ENCODE data around the gene PI4KA.
A peak's percentile ranks its signal among the peaks of the same experiment; 100 is the strongest.

The PI4KA gene

GRCh38 chr22:20865331-20865730 is 6.7 kb upstream of the PI4KA start:
- no peak for ATAC-seq
- Mint-ChIP-seq H3K9me3 (no peaks in the 10 kb centered on the region), H3K27me3 (no peaks in the 10 kb centered on the region), H3K4me1 (peaks cover 18% of the 10 kb centered on the region), H3K27ac (no peak overlapping the region), H3K4me3 (no peak overlapping the region), H3K36me3 (peaks cover 24% of the 10 kb centered on the region)

- H3K27ac Mint-ChIP-seq, result no peak overlapping the region
- H3K36me3 Mint-ChIP-seq, result peaks cover 24% of the 10 kb centered on the region
- no peak overlapping the region for H3K4me3 Mint-ChIP-seq
- peaks cover 27% of the 10 kb centered on the region for H3K4me1 Mint-ChIP-seq
- ATAC-seq, result no peak
- H3K9me3 Mint-ChIP-seq, result no peaks in the 10 kb centered on the region
- H3K27me3 Mint-ChIP-seq, result no peaks in the 10 kb centered on the region
Observed at GRCh38 chr22:20864186-20864908, 5.7 kb upstream of the PI4KA start.

- peaks cover 27% of the 10 kb centered on the region for H3K4me1 Mint-ChIP-seq
- H3K9me3 Mint-ChIP-seq, result no peaks in the 10 kb centered on the region
- ATAC-seq, result no peak
- no peaks in the 10 kb centered on the region for H3K27me3 Mint-ChIP-seq
- H3K27ac Mint-ChIP-seq, result no peak overlapping the region
- peaks cover 20% of the 10 kb centered on the region for H3K36me3 Mint-ChIP-seq
- H3K4me3 Mint-ChIP-seq, result no peak overlapping the region
Observed at GRCh38 chr22:20863366-20863765, 4.8 kb upstream of the PI4KA start.

GRCh38 chr22:20862540-20862939 is 3.9 kb upstream of the PI4KA start:
- Mint-ChIP-seq H3K4me3 (no peak overlapping the region), H3K9me3 (no peaks in the 10 kb centered on the region), H3K36me3 (peaks cover 19% of the 10 kb centered on the region), H3K4me1 (peaks cover 33% of the 10 kb centered on the region), H3K27ac (no peak overlapping the region), H3K27me3 (no peaks in the 10 kb centered on the region)
- no peak for ATAC-seq

GRCh38 chr22:20859615-20860014 is 1.0 kb upstream of the PI4KA start:
- H3K9me3 Mint-ChIP-seq, result no peaks in the 10 kb centered on the region
- peaks cover 17% of the 10 kb centered on the region for H3K36me3 Mint-ChIP-seq
- H3K27ac Mint-ChIP-seq, result peak overlapping the region; percentile 87
- H3K4me1 Mint-ChIP-seq, result peaks cover 51% of the 10 kb centered on the region
- H3K4me3 Mint-ChIP-seq, result peak overlapping the region; percentile 81
- H3K27me3 Mint-ChIP-seq, result no peaks in the 10 kb centered on the region
- ATAC-seq, result no peak

GRCh38 chr22:20857838-20858614 is 585 bp downstream of the PI4KA start:
- ATAC-seq, result peak; percentile 73
- Mint-ChIP-seq H3K4me3 (peak overlapping the region; percentile 81), H3K27me3 (no peaks in the 10 kb centered on the region), H3K36me3 (peaks cover 8% of the 10 kb centered on the region), H3K9me3 (no peaks in the 10 kb centered on the region), H3K4me1 (peaks cover 58% of the 10 kb centered on the region), H3K27ac (peak overlapping the region; percentile 87)

- ATAC-seq, result no peak
- H3K27ac Mint-ChIP-seq, result peak overlapping the region; percentile 87
- H3K27me3 Mint-ChIP-seq, result no peaks in the 10 kb centered on the region
- peaks cover 5% of the 10 kb centered on the region for H3K36me3 Mint-ChIP-seq
- H3K4me1 Mint-ChIP-seq, result peaks cover 62% of the 10 kb centered on the region
- H3K4me3 Mint-ChIP-seq, result peak overlapping the region; percentile 81
- H3K9me3 Mint-ChIP-seq, result no peaks in the 10 kb centered on the region
Observed at GRCh38 chr22:20857247-20857643, 1.4 kb downstream of the PI4KA start.

GRCh38 chr22:20853236-20853660 is 5.4 kb downstream of the PI4KA start:
- Mint-ChIP-seq H3K27me3 (no peaks in the 10 kb centered on the region), H3K4me1 (peaks cover 62% of the 10 kb centered on the region), H3K36me3 (no peaks in the 10 kb centered on the region), H3K27ac (no peak overlapping the region), H3K4me3 (no peak overlapping the region), H3K9me3 (no peaks in the 10 kb centered on the region)
- ATAC-seq, result no peak

GRCh38 chr22:20852503-20852902 is 6.1 kb downstream of the PI4KA start:
- Mint-ChIP-seq H3K27me3 (no peaks in the 10 kb centered on the region), H3K36me3 (no peaks in the 10 kb centered on the region), H3K27ac (no peak overlapping the region), H3K4me3 (no peak overlapping the region), H3K9me3 (no peaks in the 10 kb centered on the region), H3K4me1 (peaks cover 57% of the 10 kb centered on the region)
- no peak for ATAC-seq

GRCh38 chr22:20852076-20852475 is 6.5 kb downstream of the PI4KA start:
- no peaks in the 10 kb centered on the region for H3K27me3 Mint-ChIP-seq
- no peak overlapping the region for H3K27ac Mint-ChIP-seq

GRCh38 chr22:20847318-20847822 is 11.2 kb downstream of the PI4KA start:
- H3K27ac Mint-ChIP-seq, result no peak overlapping the region
- no peaks in the 10 kb centered on the region for H3K27me3 Mint-ChIP-seq
- H3K4me1 Mint-ChIP-seq, result peaks cover 23% of the 10 kb centered on the region
- no peaks in the 10 kb centered on the region for H3K9me3 Mint-ChIP-seq
- H3K4me3 Mint-ChIP-seq, result no peak overlapping the region
- no peaks in the 10 kb centered on the region for H3K36me3 Mint-ChIP-seq
- no peak for ATAC-seq

More at GRCh38 chr22:20852076-20852475, 6.5 kb downstream of the PI4KA start:
- Mint-ChIP-seq H3K9me3 (no peaks in the 10 kb centered on the region), H3K4me3 (no peak overlapping the region), H3K4me1 (peaks cover 53% of the 10 kb centered on the region), H3K36me3 (no peaks in the 10 kb centered on the region)
- ATAC-seq, result no peak

- peaks cover 40% of the 10 kb centered on the region for H3K4me1 Mint-ChIP-seq
- H3K4me3 Mint-ChIP-seq, result no peak overlapping the region
- H3K27ac Mint-ChIP-seq, result no peak overlapping the region
- no peaks in the 10 kb centered on the region for H3K27me3 Mint-ChIP-seq
- H3K36me3 Mint-ChIP-seq, result peaks cover 6% of the 10 kb centered on the region
- no peaks in the 10 kb centered on the region for H3K9me3 Mint-ChIP-seq
- ATAC-seq, result no peak
Observed at GRCh38 chr22:20844055-20845037, 14.3 kb downstream of the PI4KA start.

- peaks cover 7% of the 10 kb centered on the region for H3K36me3 Mint-ChIP-seq
Observed at GRCh38 chr22:20843501-20843900, 15.1 kb downstream of the PI4KA start.

GRCh38 chr22:20840646-20841371 is 17.8 kb downstream of the PI4KA start:
- no peak for ATAC-seq
- H3K4me1 Mint-ChIP-seq, result peaks cover 42% of the 10 kb centered on the region
- H3K9me3 Mint-ChIP-seq, result no peaks in the 10 kb centered on the region
- no peaks in the 10 kb centered on the region for H3K27me3 Mint-ChIP-seq
- H3K4me3 Mint-ChIP-seq, result no peak overlapping the region
- H3K27ac Mint-ChIP-seq, result no peak overlapping the region
- H3K36me3 Mint-ChIP-seq, result peaks cover 10% of the 10 kb centered on the region

More at GRCh38 chr22:20843501-20843900, 15.1 kb downstream of the PI4KA start:
- Mint-ChIP-seq H3K27ac (no peak overlapping the region), H3K4me3 (no peak overlapping the region), H3K4me1 (peaks cover 37% of the 10 kb centered on the region), H3K9me3 (no peaks in the 10 kb centered on the region), H3K27me3 (no peaks in the 10 kb centered on the region)
- no peak for ATAC-seq

Measured in stimulated activated memory B cell treated with anti-CD40 and anti-IgM and Interleukin-4, amounts not matched to agents 10 μg/mL and 1 μg/mL and 100 μg/mL, for 72 hours (primary cell).